GM23248 (cell line): ENCODE measurements around the gene TXNDC15. TPM values are rescaled to one million over a fixed set of nuclear protein-coding genes. Genes with fewer than 3 reads are reported as not detected.

Experiments
- DNase-seq: peaks from one replicate; pipeline ENCODE4 v3.0.0-alpha.2; 2015
- H2AFZ ChIP-seq: fragments of 200-600 bp; sonication (generic); 2 replicates; pipeline ENCODE4 v1.6.1; 2016; ENCODE audit warnings: antibody characterized with exemption
- H3F3A ChIP-seq: fragments of 200-600 bp; sonication (generic); 2 replicates; pipeline ENCODE4 v1.6.1; 2016; ENCODE audit warnings: mild to moderate bottlenecking, antibody characterized with exemption, mixed run types; ENCODE audit not compliant: insufficient read depth
- H3K27ac ChIP-seq: fragments of 200-600 bp; sonication (generic); 2 replicates; pipeline ENCODE4 v1.5.1; 2016; ENCODE audit warnings: mild to moderate bottlenecking
- H3K27me3 ChIP-seq: fragments of 200-600 bp; sonication (generic); replicated peaks from 2 replicates; pipeline ENCODE4 v1.6.1; 2016; ENCODE audit warnings: mild to moderate bottlenecking; ENCODE audit not compliant: insufficient read depth
- H3K36me3 ChIP-seq: fragments of 200-600 bp; sonication (generic); 2 replicates; pipeline ENCODE4 v1.6.1; 2016; ENCODE audit warnings: low read depth, mild to moderate bottlenecking
- H3K4me1 ChIP-seq: fragments of 200-600 bp; sonication (generic); 2 replicates; pipeline ENCODE4 v1.6.1; 2016; ENCODE audit warnings: mild to moderate bottlenecking; ENCODE audit not compliant: insufficient read depth
- H3K4me2 ChIP-seq: fragments of 200-600 bp; sonication (generic); one replicate; pipeline ENCODE4 v1.6.1; 2016; ENCODE audit warnings: mild to moderate bottlenecking; ENCODE audit not compliant: unreplicated experiment
- H3K4me3 ChIP-seq: fragments of 200-600 bp; sonication (generic); 2 replicates; pipeline ENCODE4 v1.5.1; 2016; ENCODE audit warnings: mild to moderate bottlenecking
- H3K79me2 ChIP-seq: fragments of 200-600 bp; sonication (generic); 2 replicates; pipeline ENCODE4 v1.6.1; 2016; ENCODE audit warnings: mild to moderate bottlenecking; ENCODE audit not compliant: insufficient read depth
- H3K9ac ChIP-seq: fragments of 200-600 bp; sonication (generic); 2 replicates; pipeline ENCODE4 v1.6.1; 2016; ENCODE audit warnings: mild to moderate bottlenecking
- H3K9me2 ChIP-seq: fragments of 200-600 bp; sonication (generic); 2 replicates; pipeline ENCODE4 v1.6.1; 2016; ENCODE audit warnings: mixed run types, mild to moderate bottlenecking, moderate library complexity; ENCODE audit not compliant: insufficient read depth
- H3K9me3 ChIP-seq: fragments of 200-600 bp; sonication (generic); one replicate; pipeline ENCODE4 v1.6.1; 2017; ENCODE audit warnings: low read depth
- H4K20me1 ChIP-seq: fragments of 200-600 bp; sonication (generic); 2 replicates; pipeline ENCODE4 v1.6.0; 2016; ENCODE audit not compliant: insufficient read depth
- EZH2 ChIP-seq: fragments of 200-600 bp; sonication (generic); IDR thresholded peaks from 2 replicates; pipeline ENCODE4 v1.6.1; 2018; ENCODE audit warnings: antibody characterized with exemption, mild to moderate bottlenecking; ENCODE audit not compliant: insufficient read depth, poor library complexity, severe bottlenecking
- EZH2phosphoT487 ChIP-seq: fragments of 200-600 bp; sonication (generic); IDR thresholded peaks from 2 replicates; pipeline ENCODE4 v1.6.1; 2018; ENCODE audit warnings: antibody characterized with exemption, moderate library complexity, mild to moderate bottlenecking, low read depth; ENCODE audit not compliant: insufficient read depth
- WGBS, 2 experiments: methylation state at CpG; one replicate each; pipeline ENCODE4 v1.1.6; 2015 to 2017; ENCODE audit warnings: low lambda C conversion rate in 2 of 2, low coverage in 1 of 2; ENCODE audit errors: missing lambda C conversion rate in 2 of 2; 5-methylcytosine and 5-hydroxymethylcytosine counted together
- in situ Hi-C: fragments of 300-500 bp; cut with MboI; formaldehyde crosslinking; loops from 2 replicates; pipeline ENCODE4 v1.15.0; 2020
- microRNA counts: library from miRNA; unstranded; fragments of <30 nt; microRNA quantifications from one replicate; lab custom pipeline; 2016
- microRNA-seq: library from miRNA; unstranded; fragments of <30 nt; microRNA quantifications from one replicate; pipeline ENCODE4, GENCODE V29; 2016; ENCODE audit warnings: borderline number of aligned reads
- polyA plus RNA-seq: library from polyadenylated mRNA; unstranded; fragments of >200 nt; fragmentation: Nextera tagmentation; extraction: Ambion mirVana; gene quantifications from 2 replicates; pipeline ENCODE4 v1.2.1, GENCODE V29; 2016
- small RNA-seq: library from RNA; depleted of rRNA; stranded (forward); fragments of <200 nt; gene quantifications from one replicate; pipeline ENCODE3, GENCODE V24; 2014; ENCODE audit warnings: low read depth, low replicate concordance
- total RNA-seq: library from RNA; depleted of rRNA; stranded (reverse); fragments of >200 nt; shearing (Covaris generic); gene quantifications from 2 replicates; pipeline ENCODE4 v1.2.3, GENCODE V29; 2014; rRNA removed

The TXNDC15 gene
- total and polyA plus RNA-seq, 2 experiments from 2014 or later = 102 to 170 TPM

DNA sequence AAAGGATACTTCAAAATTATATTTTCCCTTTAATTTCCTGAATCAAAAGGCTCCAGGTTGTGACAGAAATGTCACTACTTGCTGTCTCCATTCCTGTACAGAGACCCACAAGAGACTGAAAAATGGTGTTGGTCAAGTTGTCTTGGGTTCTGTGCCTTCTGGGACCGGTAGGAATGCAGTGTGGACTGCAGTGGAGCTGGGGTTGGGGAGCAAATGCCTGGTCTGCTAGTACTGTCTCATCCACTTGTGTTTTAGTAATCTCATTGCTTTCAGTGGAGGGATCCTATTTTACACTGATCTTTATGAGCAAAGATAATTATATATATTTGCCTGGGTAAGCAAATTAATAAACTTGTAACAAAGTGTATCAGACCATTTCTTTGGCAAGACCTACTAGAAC lies 69.4 kb downstream of the TXNDC15 start:
- WGBS, 2 experiments = 63 to 65% methylated on average over 1 of the region's 1 CpG
- TF ChIP-seq EZH2 (no peak), EZH2phosphoT487 (no peak)
- Histone ChIP-seq H3K9me2 (no peaks in the 10 kb centered on the region), H3K4me2 (no peak overlapping the region), H3K27me3 (no peaks in the 10 kb centered on the region), H3K4me3 (no peak overlapping the region), H3K9me3 (no peaks in the 10 kb centered on the region), H3K27ac (no peak overlapping the region), H3K4me1 (no peaks in the 10 kb centered on the region), H3K79me2 (no peaks in the 10 kb centered on the region), H4K20me1 (no peaks in the 10 kb centered on the region), H3F3A (no peaks in the 10 kb centered on the region), H3K36me3 (no peaks in the 10 kb centered on the region), H2AFZ (no peak overlapping the region), H3K9ac (no peak overlapping the region)
- DNase-seq = no peak
- in situ Hi-C loops = no loop called here

DNA sequence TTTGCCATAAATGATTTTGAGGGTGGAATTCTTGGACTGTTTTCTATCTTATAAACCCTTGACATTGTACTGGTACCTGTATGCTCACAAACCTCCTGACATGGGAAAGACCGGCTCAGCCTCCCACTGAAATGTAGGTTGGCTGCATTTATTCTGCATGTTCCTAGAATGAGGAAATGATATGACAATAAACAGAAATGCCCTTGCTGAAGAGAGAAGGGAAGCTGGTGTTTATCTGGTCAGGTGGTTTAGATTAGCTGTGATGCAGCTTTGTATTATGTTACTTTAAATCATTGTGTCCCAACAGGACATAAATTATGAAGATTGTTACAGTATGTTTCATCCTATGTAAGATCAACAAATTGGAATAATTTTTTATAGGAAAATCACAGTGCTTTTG lies 70.5 kb downstream of the TXNDC15 start:
- H3K36me3 ChIP-seq = no peaks in the 10 kb centered on the region
- no peaks in the 10 kb centered on the region for H3K27me3 ChIP-seq
- in situ Hi-C loops = no loop called here
- H3K4me3 ChIP-seq = no peak overlapping the region
- H4K20me1 ChIP-seq = no peaks in the 10 kb centered on the region
- WGBS, 2 experiments = 0 to 9% methylated on average over 1 of the region's 1 CpG
- TF ChIP-seq EZH2phosphoT487 (no peak), EZH2 (no peak)
- no peaks in the 10 kb centered on the region for H3K4me1 ChIP-seq
- no peak overlapping the region for H3K9ac ChIP-seq
- no peaks in the 10 kb centered on the region for H3K9me2 ChIP-seq
- no peaks in the 10 kb centered on the region for H3F3A ChIP-seq
- no peaks in the 10 kb centered on the region for H3K9me3 ChIP-seq
- H3K4me2 ChIP-seq = no peak overlapping the region
- H3K27ac ChIP-seq = no peak overlapping the region
- no peak overlapping the region for H2AFZ ChIP-seq
- no peak for DNase-seq
- no peaks in the 10 kb centered on the region for H3K79me2 ChIP-seq

DNA sequence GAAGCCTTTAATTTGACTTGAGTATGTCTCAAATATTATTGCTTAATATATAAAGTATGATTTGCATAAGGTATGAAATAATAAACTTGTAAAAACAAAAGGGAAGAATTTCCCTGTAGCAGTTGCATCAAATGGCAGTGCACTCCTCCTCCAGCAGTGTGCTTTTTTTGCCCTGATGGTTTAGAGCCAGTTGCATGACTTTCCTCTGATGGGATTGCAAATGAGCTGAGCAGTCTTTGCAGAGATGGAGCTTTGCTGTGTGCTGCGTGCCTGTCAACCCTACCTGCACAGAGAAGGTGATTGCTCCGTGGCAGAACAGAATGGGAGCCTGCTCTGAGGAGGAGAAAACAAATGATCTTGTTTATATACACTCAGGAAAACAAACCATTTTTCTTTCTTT lies 70.9 kb downstream of the TXNDC15 start:
- Histone ChIP-seq H3F3A (no peaks in the 10 kb centered on the region), H3K79me2 (no peaks in the 10 kb centered on the region), H3K4me1 (no peaks in the 10 kb centered on the region), H3K9me2 (no peaks in the 10 kb centered on the region), H3K4me3 (no peak overlapping the region), H3K9me3 (no peaks in the 10 kb centered on the region), H3K36me3 (no peaks in the 10 kb centered on the region), H4K20me1 (no peaks in the 10 kb centered on the region), H3K4me2 (no peak overlapping the region), H3K9ac (no peak overlapping the region), H2AFZ (no peak overlapping the region), H3K27ac (no peak overlapping the region), H3K27me3 (no peaks in the 10 kb centered on the region)
- TF ChIP-seq EZH2 = no peak
- TF ChIP-seq EZH2phosphoT487 = no peak
- peak; percentile 1 for DNase-seq
- in situ Hi-C loops = no loop called here
- 93 to 96% methylated on average over 2 of the region's 2 CpGs for WGBS, 2 experiments

DNA sequence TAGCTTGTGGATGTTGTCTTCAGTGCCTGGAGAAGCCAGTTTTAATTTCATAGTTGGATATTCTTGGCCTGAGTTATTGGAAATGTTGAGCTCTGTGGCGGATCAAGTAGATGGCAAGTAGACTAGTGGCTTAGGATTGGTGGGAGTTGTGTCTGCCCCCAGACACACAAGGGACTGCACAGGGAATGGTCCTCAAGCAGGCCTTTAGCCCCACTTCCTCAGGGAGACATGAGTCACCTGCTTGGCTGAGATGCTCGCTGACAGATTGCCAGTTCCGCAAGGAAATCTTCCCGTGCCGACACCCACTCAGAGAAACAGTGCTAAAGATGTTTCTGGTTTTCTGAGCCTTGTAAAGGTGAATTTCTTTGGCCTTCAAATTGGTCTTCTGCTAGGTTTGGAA lies 74.7 kb downstream of the TXNDC15 start:
- Histone ChIP-seq H3K36me3 (no peaks in the 10 kb centered on the region), H2AFZ (no peak overlapping the region), H3F3A (no peaks in the 10 kb centered on the region), H3K9ac (no peak overlapping the region), H3K27me3 (no peaks in the 10 kb centered on the region), H3K79me2 (no peaks in the 10 kb centered on the region), H3K27ac (no peak overlapping the region), H3K4me3 (no peak overlapping the region), H3K4me1 (no peaks in the 10 kb centered on the region), H3K9me3 (no peaks in the 10 kb centered on the region), H3K9me2 (no peaks in the 10 kb centered on the region), H4K20me1 (no peaks in the 10 kb centered on the region), H3K4me2 (no peak overlapping the region)
- no peak for TF ChIP-seq EZH2
- in situ Hi-C loops = no loop called here
- WGBS, 2 experiments = 63 to 64% methylated on average over 5 of the region's 5 CpGs
- DNase-seq = peak; percentile 65

DNA sequence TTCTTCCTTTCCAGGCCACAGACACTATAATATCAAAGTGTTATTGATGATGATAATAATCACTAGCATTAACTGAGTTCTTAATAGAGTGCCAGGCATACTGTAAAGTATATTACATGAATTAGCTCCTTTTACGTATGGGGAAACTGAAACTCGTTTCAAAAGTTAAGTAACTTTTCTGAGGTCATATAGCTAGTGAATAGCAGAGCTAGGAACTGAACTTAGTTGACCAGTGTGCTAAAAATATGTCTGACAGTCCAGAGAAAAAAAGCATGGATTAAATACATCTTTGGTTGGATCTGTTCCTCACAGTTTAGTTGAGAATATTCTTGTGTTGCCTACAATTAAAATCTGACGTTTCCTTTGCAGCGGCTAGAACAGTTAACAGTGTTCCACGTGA lies 75.1 kb downstream of the TXNDC15 start:
- no peak for DNase-seq
- Histone ChIP-seq H3K36me3 (no peaks in the 10 kb centered on the region), H3K27ac (no peak overlapping the region), H3K27me3 (no peaks in the 10 kb centered on the region), H3K4me3 (no peak overlapping the region), H3K79me2 (no peaks in the 10 kb centered on the region), H3K4me2 (no peak overlapping the region), H2AFZ (no peak overlapping the region), H3K9me3 (no peaks in the 10 kb centered on the region), H3K4me1 (no peaks in the 10 kb centered on the region), H3K9me2 (no peaks in the 10 kb centered on the region), H3K9ac (no peak overlapping the region), H3F3A (no peaks in the 10 kb centered on the region), H4K20me1 (no peaks in the 10 kb centered on the region)
- WGBS, 2 experiments = 87 to 88% methylated on average over 5 of the region's 5 CpGs
- in situ Hi-C loops = no loop called here
- TF ChIP-seq EZH2 = no peak
- no peak for TF ChIP-seq EZH2phosphoT487

MicroRNAs encoded within 50 kb of the gene (microRNA counts, 767-probe panel; counts per million panel counts)
- microRNA hsa-miR-4461 (lab: Ali Mortazavi, UCI) = 447 counts per million, percentile 86 among the panel's probes with 10 or more counts

Small RNA genes lying within 50 kb of the gene (microRNA-seq; reads per million reads assigned to microRNA genes)
- gene MIR4461 = not detected

Small RNA genes lying within 50 kb of the gene (small RNA-seq; reads per million reads assigned to genes)
- gene MIR4461 (not detected), gene MTND3P25 (not detected), gene MTND4LP30 (not detected)

Other genes with a start within 250 kb of the TXNDC15 start
- 40.7 and 57.2 TPM in 2 replicates for gene SAR1B, start 241.5 kb upstream of the TXNDC15 start, total RNA-seq
- gene SAR1B, start 241.5 kb upstream of the TXNDC15 start, polyA plus RNA-seq = 87.4 and 89.2 TPM in 2 replicates
- 32.0 and 41.7 TPM in 2 replicates for gene SEC24A, start 225.6 kb upstream of the TXNDC15 start, total RNA-seq
- 19.3 and 19.7 TPM in 2 replicates for gene SEC24A, start 225.6 kb upstream of the TXNDC15 start, polyA plus RNA-seq
- 26.2 and 35.3 TPM in 2 replicates for gene CAMLG, start 135.8 kb upstream of the TXNDC15 start, total RNA-seq
- gene CAMLG, start 135.8 kb upstream of the TXNDC15 start, polyA plus RNA-seq = 42.2 and 45.0 TPM in 2 replicates
- gene DDX46, start 115.6 kb upstream of the TXNDC15 start, total RNA-seq = 16.9 and 21.4 TPM in 2 replicates
- gene DDX46, start 115.6 kb upstream of the TXNDC15 start, polyA plus RNA-seq = 15.4 and 19.6 TPM in 2 replicates
- 41.2 and 41.4 TPM in 2 replicates for gene C5orf24, start 28.4 kb upstream of the TXNDC15 start, total RNA-seq
- 34.0 and 36.4 TPM in 2 replicates for gene C5orf24, start 28.4 kb upstream of the TXNDC15 start, polyA plus RNA-seq
- gene PCBD2, start 30.8 kb downstream of the TXNDC15 start, total RNA-seq = 4.9 and 10.1 TPM in 2 replicates
- 5.8 and 6.2 TPM in 2 replicates for gene PCBD2, start 30.8 kb downstream of the TXNDC15 start, polyA plus RNA-seq
- 0.11 TPM in 1 of 2 replicates, not detected in the other for gene CATSPER3, start 93.5 kb downstream of the TXNDC15 start, total RNA-seq
- 0.14 and 0.18 TPM in 2 replicates for gene CATSPER3, start 93.5 kb downstream of the TXNDC15 start, polyA plus RNA-seq
- gene PITX1, start 159.9 kb downstream of the TXNDC15 start, total RNA-seq = not detected in 2 replicates
- gene PITX1, start 159.9 kb downstream of the TXNDC15 start, polyA plus RNA-seq = not detected in 2 replicates